ENCODE data around the gene SNRPB. TPM values are rescaled to one million over a fixed set of nuclear protein-coding genes. Genes with fewer than 3 reads are reported as not detected.

Gene SNRPB
- total RNA-seq = 100 to 1,000 TPM; 119 to 176 (median 133) TPM

GRCh38 chr20:2470423-2471193 lies at the start of gene SNRPB:
SNRPB (minus strand) TSS chr20:2470789; CDS start chr20:2470690, 99 bp downstream.
- 1% methylated on average over 45 to 53 of the region's 53 CpGs for WGBS, 2 donors
- no peaks in the 10 kb centered on the region for H3K27me3 ChIP-seq
- no peaks in the 10 kb centered on the region for H3K9me3 ChIP-seq
- TF ChIP-seq, protein P1, sequence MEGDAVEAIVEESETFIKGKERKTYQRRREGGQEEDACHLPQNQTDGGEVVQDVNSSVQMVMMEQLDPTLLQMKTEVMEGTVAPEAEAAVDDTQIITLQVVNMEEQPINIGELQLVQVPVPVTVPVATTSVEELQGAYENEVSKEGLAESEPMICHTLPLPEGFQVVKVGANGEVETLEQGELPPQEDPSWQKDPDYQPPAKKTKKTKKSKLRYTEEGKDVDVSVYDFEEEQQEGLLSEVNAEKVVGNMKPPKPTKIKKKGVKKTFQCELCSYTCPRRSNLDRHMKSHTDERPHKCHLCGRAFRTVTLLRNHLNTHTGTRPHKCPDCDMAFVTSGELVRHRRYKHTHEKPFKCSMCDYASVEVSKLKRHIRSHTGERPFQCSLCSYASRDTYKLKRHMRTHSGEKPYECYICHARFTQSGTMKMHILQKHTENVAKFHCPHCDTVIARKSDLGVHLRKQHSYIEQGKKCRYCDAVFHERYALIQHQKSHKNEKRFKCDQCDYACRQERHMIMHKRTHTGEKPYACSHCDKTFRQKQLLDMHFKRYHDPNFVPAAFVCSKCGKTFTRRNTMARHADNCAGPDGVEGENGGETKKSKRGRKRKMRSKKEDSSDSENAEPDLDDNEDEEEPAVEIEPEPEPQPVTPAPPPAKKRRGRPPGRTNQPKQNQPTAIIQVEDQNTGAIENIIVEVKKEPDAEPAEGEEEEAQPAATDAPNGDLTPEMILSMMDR (IDR thresholded peaks at IDR 0.05) = no peak
- peak; percentile 20 to 97 for TF ChIP-seq POLR2A (IDR thresholded peaks at IDR 0.05)
- H3K4me3 ChIP-seq (replicated peaks in 1 of 3) = peak within 1 kb of the TSS; percentile 22 to 84 (median 69)
- H3K4me1 ChIP-seq = peaks cover 8 to 15% of the 10 kb centered on the region in 2 donors
- DNase-seq = peak; percentile 96 to 97
- H3K36me3 ChIP-seq = peaks cover 12 to 18% of the 10 kb centered on the region in 2 donors
- peak within 1 kb of the TSS; percentile 91 to 98 (median 95) for H3K27ac ChIP-seq
- intact Hi-C loops (cut with DNase I) = loop anchor here (5.0 kb wide), 1 partner anchor 37 kb away; the partner anchor contains the start of gene ZNF343

DNA sequence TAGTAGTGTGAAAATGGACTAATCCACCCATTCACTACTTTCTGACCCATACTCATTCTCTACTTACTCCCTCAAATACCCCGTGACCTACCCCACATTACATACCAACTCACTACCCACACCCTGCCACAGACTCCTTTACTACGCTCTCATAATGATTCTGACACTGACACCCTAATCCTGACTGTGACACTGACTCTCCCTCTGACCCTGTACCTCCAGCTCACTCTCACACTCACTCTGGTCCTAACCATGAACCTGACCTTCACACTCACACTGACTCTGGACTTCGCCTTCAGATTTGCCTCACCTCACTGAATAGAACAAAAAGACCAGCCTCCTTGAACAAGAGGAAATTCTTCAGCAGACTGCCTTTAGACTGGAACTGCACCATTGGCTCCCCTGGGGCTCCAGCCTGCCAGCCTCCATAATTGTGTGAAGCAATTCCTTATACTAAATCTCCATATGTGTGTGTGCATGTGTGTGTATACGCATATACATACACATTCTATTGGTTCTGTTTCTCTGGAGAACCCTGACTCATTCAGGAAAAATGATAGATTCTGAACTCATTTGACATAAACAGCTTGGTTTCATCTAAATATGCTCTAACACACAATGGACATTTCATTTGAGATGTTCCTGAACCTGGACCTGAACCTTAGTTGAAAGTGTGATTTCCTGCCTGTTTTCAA lies 48.7 kb upstream of the SNRPB start:
- no peak for TF ChIP-seq POLR2A (IDR thresholded peaks at IDR 0.05)
- TF ChIP-seq, protein P1 (IDR thresholded peaks at IDR 0.05) = no peak
- DNase-seq = no peak
- Histone ChIP-seq H3K4me3 (replicated peaks in 1 of 3) (no peak overlapping the region), H3K27ac (no peak overlapping the region), H3K27me3 (no peaks in the 10 kb centered on the region), H3K36me3 (no peaks in the 10 kb centered on the region), H3K9me3 (no peaks in the 10 kb centered on the region), H3K4me1 (peaks cover 3 to 8% of the 10 kb centered on the region in 2 donors)
- 93 to 95% methylated on average over 4 of the region's 4 CpGs for WGBS, 2 donors
- intact Hi-C loops (cut with DNase I) = no loop called here

DNA sequence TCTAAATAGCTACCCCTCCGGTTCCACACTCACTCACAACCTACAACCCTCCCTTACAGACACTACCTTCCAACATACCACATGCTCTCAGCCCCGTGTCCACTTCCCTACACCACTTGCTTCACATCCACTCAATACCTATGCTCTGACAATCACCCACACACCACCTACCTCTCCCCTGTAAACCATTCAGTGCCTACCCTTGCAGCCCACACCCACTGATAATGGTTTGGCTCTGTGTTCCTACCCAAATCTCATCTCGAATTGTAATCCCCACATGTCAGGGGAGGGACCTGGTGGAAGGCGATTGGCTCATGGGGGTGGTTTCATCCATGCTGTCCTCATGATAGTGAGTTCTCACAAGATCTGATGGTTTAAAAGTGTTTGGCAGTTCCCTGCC lies 48.0 kb upstream of the SNRPB start:
- Histone ChIP-seq H3K36me3 (no peaks in the 10 kb centered on the region), H3K4me3 (replicated peaks in 1 of 3) (no peak overlapping the region), H3K4me1 (peaks cover 0 to 4% of the 10 kb centered on the region in 2 donors), H3K27me3 (no peaks in the 10 kb centered on the region), H3K27ac (no peak overlapping the region), H3K9me3 (no peaks in the 10 kb centered on the region)
- no peak for TF ChIP-seq POLR2A (IDR thresholded peaks at IDR 0.05)
- TF ChIP-seq, protein P1 (IDR thresholded peaks at IDR 0.05) = no peak
- 53 to 57% methylated on average over 4 of the region's 4 CpGs for WGBS, 2 donors
- intact Hi-C loops (cut with DNase I) = no loop called here
- DNase-seq = peak; percentile 35 to 57

DNA sequence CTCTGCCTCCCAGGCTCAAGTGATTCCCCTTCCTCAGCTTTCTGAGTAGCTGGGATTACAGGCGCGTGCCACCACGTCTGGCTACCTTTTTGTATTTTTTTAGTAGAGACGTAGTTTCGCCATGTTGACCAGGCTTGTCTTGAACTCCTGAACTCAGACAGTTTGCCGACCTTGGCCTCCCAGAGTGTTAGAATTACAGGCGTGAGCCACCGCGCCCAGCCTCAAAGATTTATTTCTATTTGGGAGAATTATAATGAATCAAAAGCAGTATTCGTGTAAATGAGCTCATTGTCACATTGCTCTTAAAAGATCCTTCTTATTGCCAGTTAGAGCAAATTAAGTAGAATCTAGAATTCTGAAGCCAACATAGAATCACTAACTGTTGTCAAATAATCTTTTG lies 47.5 kb upstream of the SNRPB start:
- no peak for DNase-seq
- intact Hi-C loops (cut with DNase I) = no loop called here
- no peak for TF ChIP-seq POLR2A (IDR thresholded peaks at IDR 0.05)
- TF ChIP-seq, protein P1 (IDR thresholded peaks at IDR 0.05) = no peak
- H3K36me3 ChIP-seq = no peaks in the 10 kb centered on the region
- peaks cover 0 to 4% of the 10 kb centered on the region in 2 donors for H3K4me1 ChIP-seq
- no peak overlapping the region for H3K27ac ChIP-seq
- H3K9me3 ChIP-seq = no peaks in the 10 kb centered on the region
- H3K27me3 ChIP-seq = no peaks in the 10 kb centered on the region
- H3K4me3 ChIP-seq (replicated peaks in 1 of 3) = no peak overlapping the region
- 74 to 82% methylated on average over 10 of the region's 10 CpGs for WGBS, 2 donors

GRCh38 chr20:2516399-2516798 lies 45.8 kb upstream of the SNRPB start:
- TF ChIP-seq POLR2A (IDR thresholded peaks at IDR 0.05) = no peak
- TF ChIP-seq, protein P1 (IDR thresholded peaks at IDR 0.05) = no peak
- DNase-seq = no peak
- no peak overlapping the region for H3K27ac ChIP-seq
- no peak overlapping the region for H3K4me3 ChIP-seq (replicated peaks in 1 of 3)
- peaks cover 0 to 4% of the 10 kb centered on the region in 2 donors for H3K4me1 ChIP-seq
- H3K27me3 ChIP-seq = no peaks in the 10 kb centered on the region
- no peaks in the 10 kb centered on the region for H3K36me3 ChIP-seq
- intact Hi-C loops (cut with DNase I) = no loop called here
- WGBS, 2 donors = 78 to 79% methylated on average over 2 of the region's 2 CpGs
- no peaks in the 10 kb centered on the region for H3K9me3 ChIP-seq
